Mucosa of descending colon (tissue), 3 donors: Measurements from ENCODE around the gene ALDOB. TPM values are rescaled to one million over a fixed set of nuclear protein-coding genes. Genes with fewer than 3 reads are reported as not detected.
"Not testable (repeated sequence)": the region's sequence is repeated elsewhere in the genome, so short reads cannot be mapped to it uniquely, and the experiment has no call there.

Experiments
- ATAC-seq: fragments of 200-7000 bp; cut with Tn5 transposase; one replicate; pipeline ENCODE4 v1.9.1; 2020; ENCODE audit warnings: mild to moderate bottlenecking, moderate library complexity
- DNase-seq, 3 donors: peaks; one replicate each; pipeline ENCODE4 v3.0.0-alpha.2; 2020
- H3K36me3 ChIP-seq: fragments of 200-600 bp; one replicate; pipeline ENCODE4 v1.8.0; 2021; ENCODE audit warnings: low read depth, mild to moderate bottlenecking
- H3K4me1 ChIP-seq: fragments of 200-600 bp; one replicate; pipeline ENCODE4 v1.8.0; 2021; ENCODE audit warnings: low read depth, mild to moderate bottlenecking
- H3K4me3 ChIP-seq: fragments of 200-600 bp; one replicate; pipeline ENCODE4 v1.8.0; 2021; ENCODE audit warnings: mild to moderate bottlenecking
- H3K9me3 ChIP-seq: fragments of 200-600 bp; one replicate; pipeline ENCODE4 v1.8.0; 2021; ENCODE audit warnings: mild to moderate bottlenecking
- CTCF ChIP-seq: fragments of 200-600 bp; IDR thresholded peaks from one replicate; pipeline ENCODE4 v1.8.0; 2022; ENCODE audit warnings: antibody characterized with exemption, mild to moderate bottlenecking
- intact Hi-C, 2 donors: fragments of 100-400 bp; cut with DNase I in 1 of 2; cut with micrococcal nuclease in 1 of 2; formaldehyde crosslinking; loops; one replicate each; pipeline versions ENCODE4 v1.11.0 to v1.11.1; 2022; cut with DNase I, micrococcal nuclease
- total RNA-seq, 3 donors: library from RNA; stranded (reverse); fragmentation: NEBNext Ultra II Directional in 2 of 3; extraction: Animal tissue kit (Norgen Biotek cat#: 25700) in 2 of 3; gene quantifications; one replicate each; pipeline versions ENCODE4 v1.2.1 to v1.2.4, GENCODE V29; 2021 to 2023
- donor health status: DM: no; HTN: no; CAD: no; lungs with moderate emphysema.
- donor health status: DM: no; HTN: no; CAD: no.
- donor health status: DM: no; HTN: yes; CAD: no.

ALDOB gene
- total RNA-seq, 3 donors from 2014 or later = 1.6 to 13.8 (median 3.0) TPM

- peaks cover 4% of the 10 kb centered on the region for H3K9me3 ChIP-seq
- H3K36me3 ChIP-seq = no peaks in the 10 kb centered on the region
- ATAC-seq (no peak), DNase-seq (peak in 1 of 3 donors; percentile 4)
- peak overlapping the region; percentile 47 for H3K4me3 ChIP-seq
- peaks cover 18% of the 10 kb centered on the region for H3K4me1 ChIP-seq
- intact Hi-C loops = no loop called here
- TF ChIP-seq CTCF = no peak
Measured at GRCh38 chr9:101397746-101398067, 37.9 kb downstream of the ALDOB start.

- peaks cover 13% of the 10 kb centered on the region for H3K4me1 ChIP-seq
- TF ChIP-seq CTCF = no peak
- peaks cover 4% of the 10 kb centered on the region for H3K9me3 ChIP-seq
- H3K4me3 ChIP-seq = no peak overlapping the region
- no peaks in the 10 kb centered on the region for H3K36me3 ChIP-seq
- intact Hi-C loops = no loop called here
- no peak for DNase-seq
- ATAC-seq = no peak
Measured at GRCh38 chr9:101394687-101395086, 40.9 kb downstream of the ALDOB start.

DNA sequence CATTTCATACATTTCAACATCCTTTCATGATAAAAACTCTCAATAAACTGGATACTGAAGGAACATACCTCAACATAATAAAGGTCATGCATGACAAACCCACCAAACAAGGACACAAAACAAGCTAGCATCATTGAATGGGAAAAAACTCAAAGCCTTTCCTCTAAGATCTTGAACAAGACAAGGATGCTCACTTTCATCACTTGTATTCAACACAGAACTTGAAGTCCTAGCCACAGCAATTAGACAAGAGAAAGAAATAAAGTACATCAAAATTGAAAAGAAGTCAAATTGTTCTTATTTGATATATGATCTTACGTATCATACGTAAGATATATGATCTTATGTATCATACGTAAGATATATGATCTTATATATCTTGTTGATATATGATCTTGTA lies 42.4 kb downstream of the ALDOB start:
- H3K4me3 ChIP-seq = no peak overlapping the region
- TF ChIP-seq CTCF = no peak
- intact Hi-C loops = no loop called here

GRCh38 chr9:101388507-101388993 lies 47.0 kb downstream of the ALDOB start:
- Histone ChIP-seq H3K4me1 (no peaks in the 10 kb centered on the region), H3K9me3 (peaks cover 10% of the 10 kb centered on the region), H3K4me3 (no peak overlapping the region), H3K36me3 (peaks cover 4% of the 10 kb centered on the region)
- intact Hi-C loops = no loop called here
- TF ChIP-seq CTCF = no peak
- ATAC-seq (peak; percentile 70), DNase-seq (no peak)

More for the DNA sequence above, 42.4 kb downstream of the ALDOB start:
- Histone ChIP-seq H3K36me3 (peaks cover 4% of the 10 kb centered on the region), H3K4me1 (peaks cover 11% of the 10 kb centered on the region), H3K9me3 (peaks cover 4% of the 10 kb centered on the region)
- DNase-seq (no peak), ATAC-seq (no peak)

DNA sequence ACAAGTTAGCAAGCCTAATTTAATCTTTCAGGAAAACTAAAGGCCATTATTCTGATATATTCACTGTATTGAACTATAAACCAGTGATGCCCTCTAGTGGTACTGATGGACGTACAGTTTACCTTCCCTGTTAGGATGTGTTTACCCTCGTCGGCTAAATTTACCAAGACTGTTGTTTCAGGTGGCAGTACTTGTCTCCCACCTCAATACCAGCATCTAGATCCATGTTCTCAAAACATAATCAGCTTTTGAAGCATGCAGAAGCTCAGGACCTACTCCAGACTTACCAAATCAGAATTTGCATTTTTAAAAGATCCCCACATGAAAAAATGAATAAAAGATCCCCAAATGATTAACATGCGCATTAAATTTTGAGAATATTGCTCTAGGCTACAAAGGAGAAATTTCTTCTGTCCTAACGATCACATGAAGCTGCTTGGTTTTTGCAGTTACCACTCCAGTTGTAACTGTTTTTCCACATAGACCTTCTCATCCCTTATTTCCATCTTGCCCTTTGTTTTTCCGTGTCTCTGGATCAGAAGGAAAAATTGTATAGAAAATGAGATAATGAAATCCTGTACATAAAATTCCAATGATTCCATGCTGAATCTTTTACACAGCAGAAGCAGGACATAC lies 47.6 kb downstream of the ALDOB start:
- TF ChIP-seq CTCF = peak; percentile 23
- ATAC-seq = peak; percentile 85
- intact Hi-C loops = no loop called here
- peak in 1 of 3 donors; percentile 42 for DNase-seq
- Histone ChIP-seq H3K4me3 (no peak overlapping the region), H3K4me1 (no peaks in the 10 kb centered on the region), H3K36me3 (peaks cover 4% of the 10 kb centered on the region), H3K9me3 (peaks cover 8% of the 10 kb centered on the region)

GRCh38 chr9:101384873-101385536 lies 50.6 kb downstream of the ALDOB start, which contains the start of gene BAAT:
Gene BAAT (minus strand): TSS chr9:101385006. CDS start chr9:101371404, 13,602 bp downstream.
- H3K4me1 ChIP-seq, ATAC-seq, H3K36me3 ChIP-seq, H3K4me3 ChIP-seq, H3K9me3 ChIP-seq, DNase-seq, intact Hi-C loops: not testable (repeated sequence)
